D341Med (cell line): Measurements from ENCODE around the gene ZAP70.

Experiments
- DNase-seq: peaks from one replicate; pipeline ENCODE4 v3.0.0; 2012; ENCODE audit warnings: low spot score

Gene ZAP70

DNA sequence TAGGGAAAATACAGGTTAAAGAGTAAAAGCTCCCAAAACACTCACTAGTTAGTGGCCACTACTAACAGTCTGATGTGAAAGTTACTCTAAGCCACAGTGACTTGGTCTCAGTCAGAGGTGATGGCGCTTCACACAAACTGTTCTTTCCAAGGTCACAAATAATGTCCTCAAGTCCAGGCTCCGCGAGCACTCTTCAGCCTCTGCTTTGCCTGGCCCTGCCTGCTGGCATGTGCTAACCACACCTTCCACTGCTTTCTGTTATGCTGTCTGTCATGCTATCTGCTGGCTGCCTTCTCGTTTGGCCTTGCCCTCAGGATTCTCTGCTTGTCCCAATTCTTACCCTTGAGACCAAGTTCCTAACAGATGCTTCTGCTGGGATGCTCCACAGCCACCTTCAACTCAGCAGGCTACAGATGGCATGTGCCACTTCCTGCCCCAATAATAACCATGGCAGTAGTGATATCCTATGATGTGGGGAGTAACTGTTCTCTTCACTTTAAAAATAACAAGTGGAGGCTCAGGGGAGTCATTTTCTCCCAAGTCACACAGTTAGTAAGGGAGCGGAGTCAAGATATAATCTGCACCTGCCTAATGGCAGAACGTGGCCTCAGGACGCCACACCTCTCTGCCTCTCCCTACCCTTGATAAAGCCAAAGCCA, 75.7 kb downstream of the ZAP70 start:
- no peak for DNase-seq
